GM21381 (cell line): Measurements from ENCODE around the gene DBNL.

Experiments used
- ATAC-seq: cut with Tn5 transposase; IDR thresholded peaks from one replicate; pipeline ENCODE4 v1.9.1; 2021; ENCODE audit warnings: mild to moderate bottlenecking, moderate library complexity; ENCODE audit not compliant: unreplicated experiment

Gene DBNL

GRCh38 chr7:44075296-44076075 is 31.0 kb downstream of the DBNL start:
- ATAC-seq, result no peak

DNA sequence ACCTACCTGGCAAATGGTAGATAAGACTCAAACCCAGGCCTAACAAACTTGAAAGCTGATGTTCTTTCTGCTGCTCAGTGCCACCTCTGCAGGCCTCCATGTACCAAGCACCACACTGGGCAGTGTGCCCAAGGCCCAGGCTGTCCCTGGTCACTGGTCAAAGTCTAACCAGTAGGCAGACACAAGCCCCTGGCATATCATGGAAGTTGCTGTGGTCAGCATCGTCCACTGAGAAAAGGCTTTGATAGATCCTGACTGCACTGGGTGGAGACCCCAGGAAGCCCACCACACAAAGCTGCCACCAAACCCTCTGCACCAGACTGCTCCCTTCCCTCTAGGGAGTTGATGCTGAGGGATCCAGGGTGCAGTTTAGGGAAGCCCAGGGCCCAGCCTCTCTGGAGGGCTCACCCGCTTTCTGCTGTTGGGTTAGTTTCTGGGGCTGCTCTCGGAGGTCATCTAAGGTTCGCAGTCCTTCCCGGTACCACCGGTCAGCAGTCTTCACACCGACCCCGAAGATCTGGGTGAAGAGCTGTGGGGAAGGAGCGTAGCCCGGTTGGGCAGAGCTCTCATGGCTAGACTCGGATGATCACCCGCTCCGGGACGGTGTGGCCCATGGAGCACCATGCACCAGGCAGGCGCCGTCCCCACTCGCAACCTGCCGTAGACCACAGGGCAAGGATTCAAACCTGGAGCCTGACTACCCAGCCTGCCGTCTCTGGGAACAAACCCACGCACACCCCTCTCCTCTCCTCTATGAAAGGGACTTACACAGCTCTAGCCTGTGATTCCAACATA is 31.8 kb downstream of the DBNL start:
- ATAC-seq, result no peak

DNA sequence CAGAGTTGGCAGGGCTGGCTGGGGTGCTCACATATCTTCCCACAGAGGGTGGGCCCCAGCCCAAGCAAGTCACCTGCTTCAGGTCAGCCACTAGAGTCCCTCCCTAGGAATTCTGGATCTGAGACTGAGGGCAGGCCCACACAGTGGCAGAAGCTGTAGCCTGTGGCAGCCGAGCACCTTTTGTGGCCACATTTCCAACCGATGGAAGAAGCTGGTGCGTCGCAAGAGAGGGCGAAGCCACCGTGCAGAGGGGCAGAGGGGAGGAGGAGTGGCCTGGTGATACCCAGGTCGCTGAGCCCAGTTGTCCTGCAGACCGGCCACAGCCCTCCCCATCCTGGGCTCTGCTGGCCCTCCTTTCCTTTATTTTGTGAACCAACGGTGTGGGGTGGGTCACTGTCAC is 32.6 kb downstream of the DBNL start:
- no peak for ATAC-seq

GRCh38 chr7:44077681-44078091 is 33.2 kb downstream of the DBNL start:
- no peak for ATAC-seq

- ATAC-seq, result no peak
Observed at GRCh38 chr7:44078521-44078920, 34.0 kb downstream of the DBNL start.

DNA sequence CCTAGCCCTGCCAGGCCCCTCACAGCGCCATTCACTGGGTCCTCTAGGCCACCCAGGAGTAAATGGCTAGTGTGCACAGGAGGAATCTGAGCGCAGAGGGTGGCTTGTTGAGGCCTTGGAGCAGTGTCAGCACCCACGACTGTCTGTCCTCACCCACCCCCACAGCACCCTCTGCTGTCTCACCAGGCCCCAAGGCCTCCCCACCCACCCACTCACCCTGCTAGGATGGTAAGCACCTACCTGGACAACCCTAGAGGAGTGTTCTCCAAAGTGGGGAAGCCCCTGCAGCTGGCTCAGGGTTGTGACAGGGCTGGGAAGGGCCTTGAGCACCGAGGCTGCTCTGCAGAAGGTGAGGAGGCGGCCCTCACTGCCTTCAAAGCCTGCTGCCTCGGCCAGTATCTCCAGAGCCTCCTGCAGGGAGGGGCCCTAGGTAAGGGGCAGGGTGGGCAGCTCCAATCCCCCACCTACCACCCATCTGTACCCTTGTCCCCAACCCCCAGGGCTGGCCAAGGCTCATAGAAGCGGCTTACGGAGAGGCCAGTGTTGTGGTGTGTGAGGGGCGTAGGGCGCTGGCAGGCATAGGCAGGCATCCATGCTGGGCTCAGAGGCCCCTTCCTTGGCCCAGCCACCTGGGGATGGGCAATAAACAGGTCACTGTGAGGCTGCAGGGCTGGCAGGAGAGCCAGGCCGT is 35.0 kb downstream of the DBNL start:
- no peak for ATAC-seq

GRCh38 chr7:44080118-44080517 is 35.6 kb downstream of the DBNL start:
- no peak for ATAC-seq

DNA sequence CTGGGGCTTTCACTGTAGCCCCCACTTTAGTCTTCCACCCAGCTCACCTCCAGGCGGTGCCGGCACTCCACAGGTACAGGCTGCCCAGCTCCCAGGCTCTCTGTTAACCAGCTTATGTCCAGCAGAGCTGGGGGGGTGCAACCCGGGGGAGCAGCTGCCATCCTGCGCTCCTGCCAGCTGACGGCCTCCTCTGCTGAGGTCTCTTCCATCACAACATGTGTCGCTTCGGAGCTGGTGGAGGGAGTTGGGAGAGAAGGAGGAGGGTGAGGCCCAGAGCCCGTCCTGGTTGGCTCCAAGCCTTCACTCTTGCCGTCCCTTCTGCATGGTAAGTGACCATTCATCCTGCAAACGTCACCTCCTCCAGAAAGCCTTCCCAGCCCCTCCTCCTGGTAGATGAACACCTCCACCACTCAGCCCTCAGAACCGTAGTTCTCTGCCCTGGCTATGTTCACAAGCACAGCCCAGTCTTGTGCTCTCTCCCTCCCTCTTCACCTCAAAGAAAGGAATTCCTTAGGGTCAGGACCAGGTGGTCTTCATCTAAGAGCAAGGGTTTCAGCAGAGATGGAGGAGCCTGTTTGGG is 36.3 kb downstream of the DBNL start:
- ATAC-seq, result no peak

DNA sequence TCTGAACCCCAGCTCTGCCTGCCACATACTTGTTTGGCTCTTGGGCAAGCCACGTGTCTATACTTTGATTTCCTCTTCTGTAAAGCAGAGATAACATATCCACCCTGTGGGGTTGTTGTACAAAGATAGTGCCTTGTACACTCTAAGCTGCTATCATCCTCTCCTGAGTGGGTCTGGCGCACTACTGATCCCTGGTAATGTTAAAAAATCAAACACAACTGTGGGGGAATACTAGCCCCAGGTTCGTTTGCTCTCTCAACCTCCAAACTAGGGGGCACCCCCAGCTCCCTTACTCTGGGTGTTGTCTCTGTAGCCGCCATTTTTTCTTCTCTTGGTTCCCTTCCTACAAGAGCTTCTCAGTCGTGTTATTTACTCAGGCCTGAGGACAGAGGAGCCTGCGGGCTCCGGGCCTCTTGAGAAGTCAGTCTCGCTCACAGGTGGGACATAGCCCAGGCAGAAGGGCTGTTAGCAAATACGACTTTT is 36.8 kb downstream of the DBNL start:
- no peak for ATAC-seq

- ATAC-seq, result peak; percentile 91
Observed at GRCh38 chr7:44082541-44083207, 38.2 kb downstream of the DBNL start.

DNA sequence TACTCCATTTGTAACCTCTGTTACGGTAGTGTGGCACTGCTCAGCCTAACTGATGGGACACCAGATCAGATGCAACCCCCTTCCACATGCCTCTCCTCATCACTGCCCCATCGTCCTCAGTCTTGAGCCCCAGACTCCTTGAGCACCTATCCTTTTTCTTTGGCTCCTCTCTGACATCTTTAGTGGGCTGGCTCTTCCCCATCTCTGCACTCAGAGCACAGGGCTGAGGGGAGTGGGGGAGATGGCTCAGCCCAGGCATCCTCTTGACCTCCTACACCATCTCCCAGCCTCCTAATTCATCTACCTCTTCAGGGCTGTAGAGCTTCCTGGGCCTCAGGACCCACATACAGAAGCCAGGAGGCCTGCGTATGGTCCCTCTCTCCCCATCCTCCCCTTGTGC is 39.3 kb downstream of the DBNL start:
- ATAC-seq, result no peak

GRCh38 chr7:44084701-44085100 is 40.2 kb downstream of the DBNL start:
- ATAC-seq, result no peak

- ATAC-seq, result no peak
Observed at GRCh38 chr7:44085546-44085945, 41.0 kb downstream of the DBNL start.

GRCh38 chr7:44086627-44087026 is 42.1 kb downstream of the DBNL start:
- ATAC-seq, result no peak

- no peak for ATAC-seq
Observed at GRCh38 chr7:44087911-44088838, 43.7 kb downstream of the DBNL start.

GRCh38 chr7:44093102-44093641 is 48.7 kb downstream of the DBNL start:
- no peak for ATAC-seq

DNA sequence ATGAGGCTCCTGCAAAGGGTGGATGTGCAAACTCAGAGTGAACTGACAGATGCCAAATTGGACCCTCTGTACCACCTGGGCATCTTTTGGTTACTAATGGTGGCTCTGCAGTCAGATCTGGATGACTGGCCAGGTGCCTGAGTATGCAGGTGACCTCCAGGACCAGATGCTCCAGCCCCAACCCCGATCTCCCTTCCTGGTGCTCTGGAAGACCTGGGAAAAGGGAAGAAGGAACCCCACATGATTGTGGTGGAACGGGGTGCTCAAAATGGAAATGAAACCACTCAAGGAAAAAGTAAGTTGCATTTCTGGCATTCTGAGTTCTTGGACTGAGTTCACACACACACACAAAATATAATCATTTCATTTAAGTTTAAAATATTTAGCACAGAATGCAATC is 49.9 kb downstream of the DBNL start:
- no peak for ATAC-seq

- ATAC-seq, result no peak
Observed at GRCh38 chr7:44094883-44095592, 50.5 kb downstream of the DBNL start.

GRCh38 chr7:44095781-44096180 is 51.3 kb downstream of the DBNL start:
- ATAC-seq, result no peak
